Keratinocyte (primary cell): ENCODE results near the gene CTNND1. TPM values are rescaled to one million over a fixed set of nuclear protein-coding genes. Genes with fewer than 3 reads are reported as not detected.

Experiments
- DNase-seq: peaks from one replicate; pipeline ENCODE4 v3.0.0-alpha.2; 2011; ENCODE audit warnings: low read depth, missing footprints, low spot score
- FAIRE-seq: peaks from 2 replicates; lab custom pipeline; 2011; peaks lifted over from hg19 to GRCh38; lab: Jason Lieb, UNC
- H2AFZ ChIP-seq: 2 replicates; pipeline ENCODE4 v1.6.0; 2012; ENCODE audit warnings: low read length, control low read depth, inconsistent platforms; ENCODE audit not compliant: control insufficient read depth
- H3K27ac ChIP-seq: 2 replicates; pipeline ENCODE4 v1.5.1; 2011; ENCODE audit warnings: low read length; ENCODE audit not compliant: control insufficient read depth, insufficient read depth
- H3K27me3 ChIP-seq: 3 replicates; pipeline ENCODE4 v1.6.0; 2011; ENCODE audit warnings: low read length; ENCODE audit not compliant: control insufficient read depth, insufficient read depth; ENCODE audit errors: extremely low read depth
- H3K36me3 ChIP-seq, 2 experiments: 2 replicates in 1 of 2; 3 replicates in 1 of 2; pipeline ENCODE4 v1.5.1; 2011; ENCODE audit warnings: low read length in 2 of 2, mild to moderate bottlenecking in 1 of 2; ENCODE audit not compliant: control insufficient read depth in 2 of 2, insufficient read depth in 2 of 2; ENCODE audit errors: extremely low read depth in 1 of 2
- H3K4me1 ChIP-seq: 3 replicates; pipeline ENCODE4 v1.5.1; 2011; ENCODE audit warnings: low read length; ENCODE audit not compliant: control insufficient read depth, insufficient read depth; ENCODE audit errors: extremely low read depth
- H3K4me2 ChIP-seq: 3 replicates; pipeline ENCODE4 v1.6.0; 2011; ENCODE audit warnings: low read depth, low read length; ENCODE audit not compliant: control insufficient read depth, insufficient read depth; ENCODE audit errors: extremely low read depth
- H3K4me3 ChIP-seq, 3 experiments: fragments of 200-600 bp in 1 of 3; sonication (generic) in 1 of 3; 2 replicates in 2 of 3; 3 replicates in 1 of 3; pipeline ENCODE4 v1.5.1; 2011 to 2016; ENCODE audit warnings: low read length in 3 of 3, mild to moderate bottlenecking in 3 of 3, control low read depth in 2 of 3, inconsistent platforms in 1 of 3, low read depth in 1 of 3, mixed read lengths in 1 of 3, mixed run types in 1 of 3, moderate library complexity in 1 of 3; ENCODE audit not compliant: control insufficient read depth in 2 of 3, insufficient read depth in 2 of 3; ENCODE audit errors: extremely low read depth in 1 of 3
- H3K79me2 ChIP-seq: 2 replicates; pipeline ENCODE4 v1.6.0; 2012; ENCODE audit warnings: low read length; ENCODE audit not compliant: control insufficient read depth, insufficient read depth
- H3K9ac ChIP-seq: 3 replicates; pipeline ENCODE4 v1.6.0; 2011; ENCODE audit warnings: low read length; ENCODE audit not compliant: control insufficient read depth, insufficient read depth; ENCODE audit errors: extremely low read depth
- H3K9me1 ChIP-seq: 3 replicates; pipeline ENCODE4 v1.6.0; 2011; ENCODE audit warnings: low read length; ENCODE audit not compliant: control insufficient read depth, insufficient read depth; ENCODE audit errors: extremely low read depth
- H3K9me3 ChIP-seq: 2 replicates; pipeline ENCODE4 v1.5.1; 2012; ENCODE audit warnings: low read depth, low read length; ENCODE audit not compliant: control insufficient read depth
- H4K20me1 ChIP-seq: 3 replicates; pipeline ENCODE4 v1.6.0; 2011; ENCODE audit warnings: low read length; ENCODE audit not compliant: control insufficient read depth, insufficient read depth; ENCODE audit errors: extremely low read depth
- CTCF ChIP-seq, 3 experiments: IDR thresholded peaks in 1 of 3; conservative IDR thresholded peaks in 1 of 3; optimal IDR thresholded peaks in 1 of 3; 2 replicates in 2 of 3; 3 replicates in 1 of 3; pipeline versions ENCODE3 to v1.5.1; 2011; ENCODE audit warnings: low read length in 3 of 3, mild to moderate bottlenecking in 3 of 3, moderate library complexity in 2 of 3, control low read depth in 1 of 3, inconsistent platforms in 1 of 3; ENCODE audit not compliant: insufficient read depth in 2 of 3; ENCODE audit errors: extremely low read depth in 1 of 3
- EZH2 ChIP-seq: IDR thresholded peaks from one replicate; pipeline ENCODE4 v1.6.1; 2012; ENCODE audit warnings: inconsistent platforms, mild to moderate bottlenecking, low read length, moderate library complexity
- dilution Hi-C: fragments of 300-500 bp; cut with MboI; formaldehyde crosslinking; loops from one replicate; pipeline ENCODE4 v1.7.0; 2020; ENCODE audit warnings: low sequenced_read_pairs; ENCODE audit not compliant: extremely low pct_ligation_motif_present
- polyA plus RNA-seq, 5 experiments: library from polyadenylated mRNA; depleted of rRNA in 3 of 5; stranded (reverse) in 3 of 5; stranded (forward) in 1 of 5; unstranded in 1 of 5; fragments of >200 nt; gene quantifications; 1 replicate in 1 of 5; 2 replicates in 3 of 5; 3 replicates in 1 of 5; pipeline versions ENCODE4 v1.2.1 to v1.2.3, GENCODE V29; 2011 to 2012; ENCODE audit warnings: missing spikeins in 2 of 5, low read depth in 1 of 5, low replicate concordance in 1 of 5

The CTNND1 gene
- polyA plus RNA-seq, 1 donor (not counting 4 experiments of a cell fraction or from before 2014, with no cell fraction given) = 144 TPM

GRCh38 chr11:57764566-57764965 lies 3.0 kb downstream of the CTNND1 start:
- peak overlapping the region; percentile 63 to 100 (median 99) for H3K4me3 ChIP-seq
- peak overlapping the region; percentile 100 for H3K27ac ChIP-seq
- H3K9ac ChIP-seq = peak overlapping the region; percentile 99
- H3K4me1 ChIP-seq = peaks cover 29% of the 10 kb centered on the region
- H3K36me3 ChIP-seq = peaks cover 0 to 3% of the 10 kb centered on the region in 2 experiments
- H3K79me2 ChIP-seq = peaks cover 76% of the 10 kb centered on the region
- no peak for DNase-seq
- peaks cover 25% of the 10 kb centered on the region for H4K20me1 ChIP-seq
- dilution Hi-C loops = no loop called here
- H3K9me3 ChIP-seq = no peaks in the 10 kb centered on the region
- no peak for TF ChIP-seq CTCF (optimal IDR thresholded peaks at IDR 0.05 in 1 of 3, IDR thresholded peaks at IDR 0.05 in 1 of 3, conservative IDR thresholded peaks at IDR 0.05 in 1 of 3; ENCODE audit: extremely low read depth in 1 of 3, insufficient read depth in 2 of 3, low read length in 3 of 3)
- no peak for TF ChIP-seq EZH2
- H3K4me2 ChIP-seq = peak overlapping the region; percentile 74
- no peak for FAIRE-seq
- H3K27me3 ChIP-seq = no peaks in the 10 kb centered on the region
- no peak overlapping the region for H2AFZ ChIP-seq
- H3K9me1 ChIP-seq = no peaks in the 10 kb centered on the region

GRCh38 chr11:57764972-57765371 lies 3.4 kb downstream of the CTNND1 start:
- Histone ChIP-seq H3K9ac (peak overlapping the region; percentile 99), H2AFZ (no peak overlapping the region), H3K36me3 (peaks cover 0 to 3% of the 10 kb centered on the region in 2 experiments), H3K27ac (peak overlapping the region; percentile 100), H3K9me1 (no peaks in the 10 kb centered on the region), H3K4me3 (peak overlapping the region; percentile 63 to 100 (median 99)), H3K4me2 (peak overlapping the region; percentile 74), H3K4me1 (peaks cover 29% of the 10 kb centered on the region), H4K20me1 (peaks cover 25% of the 10 kb centered on the region), H3K79me2 (peaks cover 80% of the 10 kb centered on the region), H3K9me3 (no peaks in the 10 kb centered on the region), H3K27me3 (no peaks in the 10 kb centered on the region)
- TF ChIP-seq CTCF (optimal IDR thresholded peaks at IDR 0.05 in 1 of 3, IDR thresholded peaks at IDR 0.05 in 1 of 3, conservative IDR thresholded peaks at IDR 0.05 in 1 of 3; ENCODE audit: extremely low read depth in 1 of 3, insufficient read depth in 2 of 3, low read length in 3 of 3) (no peak), EZH2 (no peak)
- dilution Hi-C loops = no loop called here
- DNase-seq (no peak), FAIRE-seq (no peak)
